Measurements from ENCODE around the gene GINS2.

DNA sequence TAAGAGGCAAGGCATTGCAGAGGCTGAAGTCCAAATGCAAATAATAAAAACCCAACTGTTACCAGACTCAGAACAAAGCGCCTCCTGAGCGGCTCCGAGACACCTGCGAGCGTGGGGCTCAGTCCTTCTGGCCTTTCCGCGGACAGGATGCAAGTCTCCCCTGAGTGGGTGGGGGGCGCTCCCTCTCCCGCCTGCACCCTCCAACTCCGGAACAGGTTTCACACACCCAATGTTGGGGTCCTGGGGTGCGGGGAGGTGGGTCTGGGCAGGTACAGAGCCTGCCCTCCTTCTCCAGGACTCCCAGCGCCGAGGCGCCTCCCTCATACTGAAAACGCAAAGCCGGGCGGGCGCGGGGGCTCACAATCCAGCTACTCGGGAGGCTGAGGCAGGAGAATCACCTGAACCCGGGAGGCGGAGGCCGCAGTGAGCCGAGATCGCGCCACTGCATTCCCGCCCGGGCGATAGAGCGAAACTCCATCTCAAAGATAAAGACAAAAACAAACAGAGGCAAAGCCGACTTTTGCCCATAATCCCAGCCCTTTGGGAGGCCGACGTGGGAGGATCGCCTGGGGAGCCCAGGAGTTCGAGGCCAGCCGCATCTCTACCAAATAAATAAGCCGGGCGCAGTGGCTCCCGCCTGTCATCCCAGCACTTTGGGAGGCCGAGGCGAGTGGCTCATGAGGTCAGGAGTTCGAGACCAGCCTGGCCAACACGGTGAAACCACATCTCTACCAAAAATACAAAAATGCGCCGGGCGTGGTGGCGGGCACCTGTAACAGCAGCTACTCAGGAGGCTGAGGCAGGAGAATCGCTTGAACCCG, 893 bp downstream of the GINS2 start:
- TF ChIP-seq CTCF (IDR thresholded peaks at IDR 0.05) = no peak
- no peak for TF ChIP-seq TEAD4 (CRISPR knock-in tag; IDR thresholded peaks at IDR 0.05)
